ENCODE results near the gene PPM1N.
A peak's percentile ranks its signal among the peaks of the same experiment; 100 is the strongest.

Gene PPM1N, protein sequence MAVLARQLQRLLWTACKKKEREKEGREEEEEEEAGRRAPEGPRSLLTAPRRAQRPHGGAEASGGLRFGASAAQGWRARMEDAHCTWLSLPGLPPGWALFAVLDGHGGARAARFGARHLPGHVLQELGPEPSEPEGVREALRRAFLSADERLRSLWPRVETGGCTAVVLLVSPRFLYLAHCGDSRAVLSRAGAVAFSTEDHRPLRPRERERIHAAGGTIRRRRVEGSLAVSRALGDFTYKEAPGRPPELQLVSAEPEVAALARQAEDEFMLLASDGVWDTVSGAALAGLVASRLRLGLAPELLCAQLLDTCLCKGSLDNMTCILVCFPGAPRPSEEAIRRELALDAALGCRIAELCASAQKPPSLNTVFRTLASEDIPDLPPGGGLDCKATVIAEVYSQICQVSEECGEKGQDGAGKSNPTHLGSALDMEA

DNA sequence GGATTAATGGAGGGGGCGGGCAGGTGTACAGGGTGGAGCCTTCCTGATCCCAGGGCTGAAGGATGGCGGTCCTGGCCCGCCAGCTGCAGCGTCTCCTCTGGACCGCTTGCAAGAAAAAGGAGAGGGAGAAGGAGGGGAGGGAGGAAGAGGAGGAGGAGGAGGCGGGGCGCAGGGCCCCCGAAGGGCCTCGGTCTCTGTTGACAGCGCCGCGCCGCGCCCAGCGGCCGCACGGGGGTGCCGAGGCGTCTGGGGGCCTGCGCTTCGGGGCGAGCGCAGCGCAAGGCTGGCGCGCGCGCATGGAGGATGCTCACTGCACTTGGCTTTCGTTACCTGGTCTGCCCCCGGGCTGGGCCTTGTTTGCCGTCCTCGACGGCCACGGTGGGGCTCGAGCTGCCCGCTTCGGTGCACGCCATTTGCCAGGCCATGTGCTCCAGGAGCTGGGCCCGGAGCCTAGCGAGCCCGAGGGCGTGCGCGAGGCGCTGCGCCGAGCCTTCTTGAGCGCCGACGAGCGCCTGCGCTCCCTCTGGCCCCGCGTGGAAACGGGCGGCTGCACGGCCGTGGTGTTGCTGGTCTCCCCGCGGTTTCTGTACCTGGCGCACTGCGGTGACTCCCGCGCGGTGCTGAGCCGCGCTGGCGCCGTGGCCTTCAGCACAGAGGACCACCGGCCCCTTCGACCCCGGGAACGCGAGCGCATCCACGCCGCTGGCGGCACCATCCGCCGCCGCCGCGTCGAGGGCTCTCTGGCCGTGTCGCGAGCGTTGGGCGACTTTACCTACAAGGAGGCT lies at the start of gene PPM1N:
Gene PPM1N, plus strand, starts transcription at position 33 of the 785 bp plus-strand sequence. Its CDS starts 30 bp downstream, at position 63.
- H3K4me3 ChIP-seq (ENCODE audit: low read depth, low read length), result peak within 1 kb of the TSS; percentile 53

DNA sequence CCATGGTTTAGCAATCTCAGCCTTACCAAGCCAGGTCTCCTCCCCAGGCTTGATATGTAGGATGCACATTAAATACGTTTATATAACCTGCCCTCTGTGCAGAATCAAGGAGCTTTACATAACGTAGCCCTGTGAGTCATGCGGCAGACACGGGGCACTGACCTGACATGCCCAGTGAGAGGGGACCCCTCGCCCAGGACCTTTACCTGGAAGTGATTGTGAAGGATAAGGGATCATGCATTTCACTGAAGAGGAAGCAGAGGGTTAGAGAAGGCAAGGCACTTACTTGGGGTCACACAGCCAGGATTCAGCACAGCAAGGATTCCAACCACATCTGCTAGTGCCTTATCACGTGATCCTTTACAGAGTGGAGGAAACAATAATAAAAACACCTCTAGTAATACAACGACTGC lies 49.4 kb upstream of the PPM1N start:
- no peak overlapping the region for H3K4me3 ChIP-seq (ENCODE audit: low read depth, low read length)

DNA sequence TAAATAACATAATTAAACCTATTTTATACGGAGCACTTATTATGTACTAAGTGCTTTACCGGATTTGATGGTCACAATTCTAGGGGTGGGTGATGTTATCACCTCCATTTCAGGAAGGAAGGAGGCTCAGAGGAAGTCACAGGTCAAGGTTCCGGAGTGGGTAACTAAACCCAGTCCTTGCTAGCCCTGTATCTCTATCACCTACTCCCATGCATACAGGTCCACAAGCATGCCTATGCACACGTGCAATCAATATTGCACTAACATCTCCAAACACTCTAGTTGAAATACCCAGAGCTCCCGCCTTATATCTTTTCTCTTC lies 48.3 kb upstream of the PPM1N start:
- no peak overlapping the region for H3K4me3 ChIP-seq (ENCODE audit: low read depth, low read length)

DNA sequence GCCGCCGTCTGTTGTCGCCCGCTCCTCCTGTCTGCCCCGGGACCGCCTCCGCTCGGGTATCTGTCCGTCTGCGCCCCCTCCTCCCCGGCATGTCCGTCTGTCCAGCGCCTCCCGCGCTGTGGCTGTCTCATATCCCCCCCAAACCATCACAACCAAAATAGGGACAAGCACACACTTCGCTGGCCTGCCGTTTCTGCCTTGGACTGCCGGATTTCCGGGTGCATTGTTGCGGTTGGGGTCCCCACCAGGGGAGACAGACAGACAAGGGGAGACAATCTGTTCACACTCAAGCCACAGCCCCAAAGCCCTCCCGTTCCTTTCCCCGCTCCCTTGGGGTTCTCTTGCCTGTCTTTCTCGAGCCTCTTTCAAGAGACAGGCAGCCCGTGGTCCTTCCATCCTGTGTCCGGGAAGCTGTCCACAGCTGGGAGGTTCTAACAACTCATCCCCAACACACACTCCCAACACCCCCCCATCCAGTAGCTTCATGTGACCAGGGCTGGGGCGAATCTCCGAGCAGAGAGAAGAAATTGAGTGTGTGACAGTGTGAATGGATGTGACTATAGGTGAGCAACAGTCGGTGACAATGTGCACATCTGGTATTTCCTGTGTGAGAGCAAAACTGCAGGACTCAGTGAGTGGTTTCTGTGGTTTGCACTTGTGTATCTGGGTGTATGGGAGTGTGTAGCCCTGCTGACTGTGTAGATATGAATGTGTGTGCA lies 47.0 kb upstream of the PPM1N start:
- H3K4me3 ChIP-seq (ENCODE audit: low read depth, low read length), result peak overlapping the region; percentile 36

DNA sequence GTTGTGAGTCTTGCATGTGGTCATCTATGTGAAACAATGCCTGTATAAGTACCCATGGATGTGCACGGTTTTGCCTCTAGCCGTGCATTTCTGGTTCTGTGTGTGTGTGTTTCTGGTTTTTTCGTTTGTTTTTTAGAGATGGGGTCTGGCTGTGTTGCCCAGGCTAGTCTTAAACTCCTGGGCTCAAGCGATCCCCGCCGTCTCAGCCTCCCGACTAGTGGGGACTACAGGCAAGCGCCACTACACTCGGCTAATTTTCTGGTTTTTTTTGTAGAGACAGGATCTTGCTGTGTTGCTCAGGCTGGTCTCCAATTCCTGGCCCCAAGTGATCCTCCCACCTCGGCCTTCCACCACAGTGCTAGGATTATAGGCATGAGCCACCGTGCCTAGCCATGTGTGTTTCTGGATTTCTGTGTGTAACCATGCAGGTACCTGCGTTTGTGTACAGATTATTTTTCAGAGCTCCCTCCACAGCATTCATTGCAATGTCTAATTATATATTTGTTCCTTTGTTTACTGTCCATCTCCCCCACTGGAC lies 46.3 kb upstream of the PPM1N start:
- H3K4me3 ChIP-seq (ENCODE audit: low read depth, low read length), result no peak overlapping the region

DNA sequence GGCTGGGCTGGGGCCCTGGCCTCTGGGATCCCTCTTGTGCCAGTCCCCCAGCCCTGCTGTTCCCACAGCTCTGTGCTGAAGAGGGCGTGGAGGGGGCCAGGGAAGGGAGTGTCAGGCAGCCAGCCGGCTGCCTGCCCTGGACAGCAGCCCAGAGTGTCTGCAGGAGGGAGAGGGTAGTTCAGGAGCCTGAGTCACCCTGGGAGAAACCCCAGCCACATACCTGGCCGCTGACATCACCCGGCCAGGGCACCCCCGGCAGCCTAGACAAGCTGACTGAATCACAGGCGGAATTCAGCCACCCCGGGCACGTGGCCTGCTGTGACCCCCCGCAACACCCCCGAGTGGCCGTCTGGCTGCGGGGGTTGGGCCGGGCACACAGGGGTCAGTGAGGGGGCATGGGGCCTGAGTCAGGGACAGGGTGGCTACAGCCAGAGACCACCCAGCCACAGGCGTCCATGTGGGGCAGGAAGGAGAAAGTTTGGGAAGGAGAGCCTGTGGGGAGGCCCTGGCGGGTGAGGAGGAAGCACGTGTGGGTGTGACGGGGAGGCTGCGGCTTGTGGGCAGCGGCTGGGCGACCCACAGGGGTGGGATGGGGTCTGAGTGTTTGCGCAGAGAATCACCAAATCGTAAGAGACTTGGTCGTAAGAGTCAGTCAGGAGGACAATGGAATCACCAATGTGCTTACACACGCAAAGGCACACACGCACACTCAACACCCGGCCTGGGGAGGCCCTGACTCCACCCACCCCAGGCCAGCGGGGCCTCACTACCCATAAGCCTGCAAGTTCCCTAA lies 42.3 kb upstream of the PPM1N start:
- H3K4me3 ChIP-seq (ENCODE audit: low read depth, low read length), result no peak overlapping the region

DNA sequence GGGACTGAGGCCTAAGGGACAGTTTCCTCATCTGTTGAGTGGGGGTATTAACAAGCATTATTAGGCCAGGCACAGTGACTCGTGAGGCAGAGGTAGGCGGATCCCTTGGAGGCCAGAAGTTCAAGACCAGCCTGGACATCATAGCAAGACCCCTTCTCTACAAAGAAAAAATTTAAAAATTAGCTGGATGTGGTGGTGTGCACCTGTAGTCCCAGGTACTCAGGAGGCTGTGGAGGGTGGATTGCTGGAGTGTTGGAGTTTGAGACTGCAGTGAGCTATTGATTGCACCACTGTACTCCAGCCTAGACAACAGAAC lies 41.8 kb upstream of the PPM1N start:
- no peak overlapping the region for H3K4me3 ChIP-seq (ENCODE audit: low read depth, low read length)

DNA sequence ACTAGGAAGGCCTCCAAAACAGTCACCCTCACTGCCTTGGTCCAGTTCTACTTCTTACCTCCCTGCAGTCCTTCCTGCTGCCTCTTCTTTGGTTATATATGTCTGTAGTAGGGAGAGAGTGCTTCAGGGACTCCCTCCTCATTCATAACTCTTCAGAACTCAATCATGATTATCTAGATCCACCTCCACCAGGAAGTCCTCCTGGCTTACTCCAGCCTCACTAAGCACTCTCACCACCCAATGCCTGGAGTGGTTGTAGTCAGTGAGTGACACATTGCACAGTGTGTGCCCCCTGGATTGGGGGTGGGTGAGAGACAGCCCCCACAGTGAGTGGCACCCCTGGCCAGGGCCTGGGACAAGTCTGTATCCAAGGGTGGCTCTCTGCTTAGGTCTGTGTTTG lies 40.5 kb upstream of the PPM1N start:
- H3K4me3 ChIP-seq (ENCODE audit: low read depth, low read length), result no peak overlapping the region

DNA sequence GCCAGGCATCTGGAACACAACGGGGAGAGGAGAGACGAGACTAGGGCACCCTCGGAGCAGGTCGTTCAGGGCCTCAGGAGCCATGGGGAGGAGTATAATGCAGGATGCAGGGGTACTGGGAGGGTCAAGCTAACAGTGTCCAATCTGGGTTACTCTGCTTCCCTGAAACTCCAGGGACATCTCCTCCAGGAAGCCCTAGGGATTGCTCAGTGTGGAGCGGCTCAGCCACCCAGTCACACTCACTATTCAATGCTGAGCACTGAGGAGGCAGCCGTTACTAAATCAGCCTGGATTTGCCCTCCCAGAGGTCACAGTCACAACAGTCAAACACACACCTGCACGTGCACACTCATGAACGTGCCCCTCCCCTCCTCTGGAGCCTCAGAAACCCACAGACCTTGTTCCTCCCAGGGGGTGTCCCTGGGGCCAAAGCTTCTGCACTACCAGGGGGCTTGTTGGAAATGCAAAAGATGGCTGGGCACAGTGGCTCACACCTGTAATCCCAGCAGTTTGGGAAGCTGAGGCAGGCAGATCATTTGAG lies 37.4 kb upstream of the PPM1N start:
- no peak overlapping the region for H3K4me3 ChIP-seq (ENCODE audit: low read depth, low read length)

DNA sequence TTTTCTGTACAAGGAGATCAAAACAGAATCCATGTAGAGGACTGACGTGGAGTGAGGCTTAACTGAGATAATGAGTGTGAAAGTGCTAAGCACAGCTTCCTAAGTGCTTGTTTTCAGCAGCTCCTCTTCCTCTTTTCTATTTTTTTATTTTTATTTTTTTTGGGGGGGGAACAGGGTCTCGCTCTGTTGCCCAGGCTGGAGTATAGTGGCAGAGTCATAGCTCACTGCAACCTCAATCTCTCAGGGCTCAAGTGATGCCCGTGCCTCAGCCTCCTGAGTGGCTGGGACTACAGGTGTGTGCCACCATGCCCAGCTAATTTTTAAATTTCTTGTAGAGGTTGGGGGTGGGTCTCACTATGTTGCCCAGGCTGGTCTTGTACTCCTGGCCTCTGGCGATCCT lies 36.1 kb upstream of the PPM1N start:
- no peak overlapping the region for H3K4me3 ChIP-seq (ENCODE audit: low read depth, low read length)

DNA sequence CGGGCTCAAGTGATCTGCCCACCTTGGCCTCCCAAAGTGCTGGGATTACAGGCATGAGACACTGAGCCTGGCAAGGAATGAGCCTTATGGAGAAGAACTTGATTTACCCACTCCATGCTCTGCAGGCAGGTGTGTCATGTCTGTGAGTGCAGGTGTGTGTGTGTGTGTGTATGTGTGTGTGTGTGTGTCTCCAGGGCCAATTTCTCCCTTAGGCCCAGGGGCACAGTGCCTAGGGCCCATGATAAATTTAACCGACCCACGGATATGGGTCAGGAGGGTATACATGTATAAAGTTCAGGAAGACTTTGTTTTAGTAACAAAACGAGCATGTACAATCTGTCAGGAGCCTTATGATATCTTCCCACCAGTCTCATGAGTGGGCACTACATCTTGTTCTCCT lies 35.0 kb upstream of the PPM1N start:
- no peak overlapping the region for H3K4me3 ChIP-seq (ENCODE audit: low read depth, low read length)

DNA sequence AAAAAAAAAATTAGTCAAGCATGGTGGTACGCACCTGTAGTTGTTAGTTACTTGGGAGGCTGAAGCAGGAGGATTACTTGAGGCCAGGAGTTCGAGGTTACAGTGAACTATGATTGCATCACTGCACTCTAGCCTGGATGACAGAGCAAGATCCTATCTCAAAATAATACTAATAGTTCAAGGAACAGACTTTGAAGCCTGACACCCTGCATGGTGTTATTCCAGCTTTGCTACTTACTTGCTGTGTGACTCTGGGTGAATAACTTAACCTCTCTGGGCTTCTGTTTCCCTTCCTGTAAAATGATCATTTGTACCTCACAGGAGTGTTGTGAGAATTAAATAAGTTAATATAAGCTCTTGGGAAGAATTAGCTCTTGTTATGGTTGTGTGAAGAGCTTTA lies 34.0 kb upstream of the PPM1N start:
- H3K4me3 ChIP-seq (ENCODE audit: low read depth, low read length), result no peak overlapping the region

DNA sequence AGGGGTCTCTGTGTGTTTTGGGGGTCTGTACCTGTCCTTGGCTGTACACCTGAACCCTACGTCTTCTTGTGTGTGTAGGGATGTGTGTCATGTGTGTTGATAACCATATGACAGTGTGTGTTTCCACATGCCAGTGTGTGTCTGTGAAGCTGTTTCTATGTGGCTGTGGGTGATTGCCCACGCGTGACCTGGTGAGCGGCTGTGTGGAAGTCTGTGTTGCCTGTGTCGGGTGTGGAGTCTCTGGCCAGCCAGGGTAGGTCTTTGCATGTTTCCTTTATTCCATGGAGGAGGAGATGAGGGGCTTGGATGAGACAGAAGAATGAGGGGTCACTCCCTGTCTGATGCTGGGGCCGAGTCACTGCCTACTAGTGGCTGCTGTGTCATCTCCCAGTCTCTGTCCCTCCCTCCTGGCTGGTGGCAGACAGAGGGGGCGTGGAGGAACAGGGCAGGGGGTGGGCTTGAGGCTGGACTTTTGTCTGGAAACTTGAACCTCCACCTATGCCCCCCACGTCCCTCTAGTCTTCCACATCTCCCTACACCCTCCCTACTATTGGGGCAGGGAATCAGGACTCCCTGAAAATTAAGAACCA lies 33.3 kb upstream of the PPM1N start:
- H3K4me3 ChIP-seq (ENCODE audit: low read depth, low read length), result no peak overlapping the region

DNA sequence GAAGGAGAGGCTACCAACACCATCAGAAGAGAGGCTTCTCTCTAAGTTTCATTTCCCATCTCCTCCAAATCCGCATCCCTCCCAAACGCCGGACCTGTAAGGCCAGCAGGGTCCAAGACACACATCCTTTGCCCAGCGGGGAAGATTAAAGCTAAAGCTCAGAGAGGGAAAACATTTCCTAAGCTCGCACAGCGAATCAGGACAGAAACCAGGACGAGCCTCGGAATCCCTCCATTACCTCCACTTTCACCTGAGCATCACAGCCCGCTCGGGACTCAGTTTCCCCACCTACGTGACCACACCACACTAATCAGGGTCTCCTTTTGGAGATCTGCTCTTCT lies 31.2 kb upstream of the PPM1N start:
- H3K4me3 ChIP-seq (ENCODE audit: low read depth, low read length), result peak overlapping the region; percentile 66

DNA sequence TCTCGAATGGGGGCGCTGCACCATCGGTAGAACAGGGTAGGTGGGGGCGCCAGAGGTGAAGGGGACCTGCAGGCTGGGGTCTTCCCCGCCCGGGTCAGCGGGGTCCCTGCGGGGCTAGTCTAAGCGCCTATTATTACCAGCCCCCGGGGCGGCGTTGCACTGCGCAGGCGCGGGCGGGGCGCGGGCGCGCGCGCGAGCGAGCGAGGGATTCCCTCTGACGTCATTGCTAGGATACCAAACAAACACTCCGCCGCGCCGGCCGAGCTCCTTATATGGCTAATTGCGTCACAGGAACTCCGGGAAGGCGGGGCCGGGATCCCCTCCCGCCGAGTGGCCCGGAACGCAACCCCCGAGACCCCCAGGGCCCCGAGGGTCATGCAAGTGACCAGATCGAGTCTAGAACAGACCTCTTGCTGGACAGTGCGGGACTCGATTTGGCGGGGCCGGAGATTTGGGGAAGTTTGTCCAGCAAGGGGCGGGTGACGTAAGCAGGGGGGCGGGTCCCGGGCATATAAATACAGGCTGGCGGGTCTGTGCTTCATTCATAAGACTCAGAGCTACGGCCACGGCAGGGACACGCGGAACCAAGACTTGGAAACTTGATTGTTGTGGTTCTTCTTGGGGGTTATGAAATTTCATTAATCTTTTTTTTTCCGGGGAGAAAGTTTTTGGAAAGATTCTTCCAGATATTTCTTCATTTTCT lies 30.6 kb upstream of the PPM1N start, which contains the start of gene FOSB:
Gene FOSB, plus strand, starts transcription at position 541 of the 703 bp plus-strand sequence. CDS start 591 bp downstream, outside the sequence.
- peak within 1 kb of the TSS; percentile 66 for H3K4me3 ChIP-seq (ENCODE audit: low read depth, low read length)

DNA sequence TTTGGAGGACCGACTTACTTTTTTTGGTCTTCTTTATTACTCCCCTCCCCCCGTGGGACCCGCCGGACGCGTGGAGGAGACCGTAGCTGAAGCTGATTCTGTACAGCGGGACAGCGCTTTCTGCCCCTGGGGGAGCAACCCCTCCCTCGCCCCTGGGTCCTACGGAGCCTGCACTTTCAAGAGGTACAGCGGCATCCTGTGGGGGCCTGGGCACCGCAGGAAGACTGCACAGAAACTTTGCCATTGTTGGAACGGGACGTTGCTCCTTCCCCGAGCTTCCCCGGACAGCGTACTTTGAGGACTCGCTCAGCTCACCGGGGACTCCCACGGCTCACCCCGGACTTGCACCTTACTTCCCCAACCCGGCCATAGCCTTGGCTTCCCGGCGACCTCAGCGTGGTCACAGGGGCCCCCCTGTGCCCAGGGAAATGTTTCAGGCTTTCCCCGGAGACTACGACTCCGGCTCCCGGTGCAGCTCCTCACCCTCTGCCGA lies 30.0 kb upstream of the PPM1N start:
- peak overlapping the region; percentile 66 for H3K4me3 ChIP-seq (ENCODE audit: low read depth, low read length)

DNA sequence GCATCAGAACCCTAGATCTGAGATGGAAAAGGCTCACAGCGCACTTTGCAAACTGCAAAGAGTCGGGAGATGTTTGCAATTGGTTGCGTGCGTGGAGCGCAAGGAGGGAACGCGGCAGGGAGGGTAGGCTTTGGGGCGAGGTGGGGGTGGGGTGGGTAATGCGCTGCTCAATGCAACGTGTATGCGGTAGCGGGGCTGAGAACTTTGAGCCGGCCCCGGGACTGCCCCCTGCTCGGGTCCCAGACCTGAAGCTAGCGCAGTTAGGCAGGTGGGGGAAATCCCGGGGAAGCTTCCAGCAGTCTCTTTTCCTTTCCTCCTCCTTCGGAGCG lies 29.5 kb upstream of the PPM1N start:
- peak overlapping the region; percentile 66 for H3K4me3 ChIP-seq (ENCODE audit: low read depth, low read length)

DNA sequence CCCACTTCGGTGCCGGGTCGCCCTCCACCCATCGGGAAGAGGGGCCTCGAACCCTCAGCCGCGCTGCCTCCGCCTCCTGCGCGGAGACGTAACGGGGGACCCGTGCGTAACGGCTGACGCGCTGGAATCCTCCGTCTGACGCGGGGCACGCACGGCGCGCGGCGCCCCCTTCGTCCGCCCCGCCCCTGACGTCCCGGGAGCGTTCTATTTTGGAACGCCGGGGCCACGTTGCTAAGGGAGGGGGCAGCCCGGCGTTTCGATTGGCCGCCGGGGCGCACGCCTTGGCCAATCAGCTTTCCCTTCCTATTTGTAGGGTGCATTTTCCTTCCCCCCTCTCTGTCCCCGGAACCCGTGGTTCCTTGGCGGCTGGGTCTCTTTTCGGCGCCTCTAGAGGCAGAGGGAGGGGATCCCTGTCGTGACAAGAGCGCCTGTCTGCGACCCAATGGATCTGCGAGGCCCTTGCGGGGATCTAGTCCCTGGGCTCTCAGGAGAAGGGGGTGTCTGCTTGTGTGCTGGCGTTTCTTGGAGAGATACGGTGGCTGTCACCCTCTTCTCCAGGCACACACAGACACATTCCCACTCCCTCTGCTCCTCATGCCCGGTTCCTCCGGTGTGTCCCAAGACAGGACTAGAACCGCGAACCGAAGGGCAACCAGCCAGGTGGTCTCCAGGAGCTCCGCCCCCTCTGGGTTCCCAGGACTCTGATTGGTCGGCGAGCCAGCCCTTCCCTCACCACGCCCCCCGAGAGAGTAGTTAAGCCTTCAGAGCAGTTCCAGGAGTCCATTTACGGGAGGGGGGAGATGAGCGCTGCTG lies 28.9 kb upstream of the PPM1N start:
- H3K4me3 ChIP-seq (ENCODE audit: low read depth, low read length), result peak overlapping the region; percentile 66

Data from iPS-11a (cell line).